ENCODE results near the gene STK32B.
"Not testable (repeated sequence)": the region's sequence is repeated elsewhere in the genome, so short reads cannot be mapped to it uniquely, and the experiment has no call there.

Gene STK32B

GRCh38 chr4:5409972-5410618, 358.8 kb downstream of the STK32B start:
- DNase-seq, result no peak

GRCh38 chr4:5412296-5412695, 361.0 kb downstream of the STK32B start:
- no peak for DNase-seq

GRCh38 chr4:5412751-5413150, 361.5 kb downstream of the STK32B start:
- DNase-seq, result no peak

- no peak for DNase-seq
Measured at GRCh38 chr4:5416637-5417036, 365.4 kb downstream of the STK32B start.

GRCh38 chr4:5420266-5420665, 369.0 kb downstream of the STK32B start:
- DNase-seq, result no peak

GRCh38 chr4:5421416-5421815, 370.1 kb downstream of the STK32B start:
- no peak for DNase-seq

- DNase-seq, result no peak
Measured at GRCh38 chr4:5422195-5422594, 370.9 kb downstream of the STK32B start.

GRCh38 chr4:5423670-5424069, 372.4 kb downstream of the STK32B start:
- DNase-seq, result no peak

- DNase-seq, result no peak
Measured at GRCh38 chr4:5424211-5424610, 372.9 kb downstream of the STK32B start.

- DNase-seq, result no peak
Measured at GRCh38 chr4:5424901-5425300, 373.6 kb downstream of the STK32B start.

- no peak for DNase-seq
Measured at GRCh38 chr4:5429747-5430146, 378.5 kb downstream of the STK32B start.

GRCh38 chr4:5433196-5433595, 381.9 kb downstream of the STK32B start:
- no peak for DNase-seq

GRCh38 chr4:5435201-5435600, 383.9 kb downstream of the STK32B start:
- no peak for DNase-seq

- DNase-seq, result no peak
Measured at GRCh38 chr4:5435823-5436222, 384.5 kb downstream of the STK32B start.

GRCh38 chr4:5443976-5444802, 392.9 kb downstream of the STK32B start:
- DNase-seq, result not testable (repeated sequence)

GRCh38 chr4:5444918-5445517, 393.7 kb downstream of the STK32B start:
- DNase-seq, result no peak

- no peak for DNase-seq
Measured at GRCh38 chr4:5446595-5447226, 395.4 kb downstream of the STK32B start.

GRCh38 chr4:5447755-5448154, 396.5 kb downstream of the STK32B start:
- DNase-seq, result no peak

GRCh38 chr4:5448221-5448620, 396.9 kb downstream of the STK32B start:
- DNase-seq, result no peak

- no peak for DNase-seq
Measured at GRCh38 chr4:5451243-5451642, 400.0 kb downstream of the STK32B start.

GRCh38 chr4:5452156-5452555, 400.9 kb downstream of the STK32B start:
- DNase-seq, result no peak

GRCh38 chr4:5455003-5455585, 403.8 kb downstream of the STK32B start:
- DNase-seq, result no peak

- DNase-seq, result no peak
Measured at GRCh38 chr4:5456296-5456845, 405.1 kb downstream of the STK32B start.
